NCI-H345 treated with DMSO at 0.1 percent for 48 hours (cell line): Measurements from ENCODE around the gene SLC12A8.

ENCODE experiments used
- DNase-seq: peaks from one replicate; lab custom pipeline; 2025; ENCODE audit not compliant: unreplicated experiment; lab: John Stamatoyannopoulos, UW

The SLC12A8 gene

DNA sequence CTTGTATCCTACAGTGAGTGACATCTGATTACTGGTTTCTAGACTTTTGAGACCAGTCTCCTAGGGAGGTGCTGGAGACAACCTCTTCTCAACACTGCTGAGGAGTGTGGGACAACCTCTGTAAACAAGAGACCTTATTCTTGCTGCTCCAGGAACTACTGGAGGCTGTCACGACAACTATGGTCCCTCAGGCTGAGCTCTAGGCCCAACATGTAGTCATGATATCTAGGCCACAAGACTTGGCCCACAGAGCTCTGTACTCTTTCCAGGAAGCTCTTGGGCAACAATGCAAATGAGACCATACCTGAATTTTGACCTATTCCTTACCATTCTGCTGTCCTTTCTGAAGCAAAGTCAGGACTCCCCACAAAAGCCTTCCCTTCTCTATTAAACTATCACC, 132.5 kb downstream of the SLC12A8 start:
- DNase-seq = no peak

GRCh38 chr3:125079675-125080045, 132.9 kb downstream of the SLC12A8 start:
- no peak for DNase-seq

DNA sequence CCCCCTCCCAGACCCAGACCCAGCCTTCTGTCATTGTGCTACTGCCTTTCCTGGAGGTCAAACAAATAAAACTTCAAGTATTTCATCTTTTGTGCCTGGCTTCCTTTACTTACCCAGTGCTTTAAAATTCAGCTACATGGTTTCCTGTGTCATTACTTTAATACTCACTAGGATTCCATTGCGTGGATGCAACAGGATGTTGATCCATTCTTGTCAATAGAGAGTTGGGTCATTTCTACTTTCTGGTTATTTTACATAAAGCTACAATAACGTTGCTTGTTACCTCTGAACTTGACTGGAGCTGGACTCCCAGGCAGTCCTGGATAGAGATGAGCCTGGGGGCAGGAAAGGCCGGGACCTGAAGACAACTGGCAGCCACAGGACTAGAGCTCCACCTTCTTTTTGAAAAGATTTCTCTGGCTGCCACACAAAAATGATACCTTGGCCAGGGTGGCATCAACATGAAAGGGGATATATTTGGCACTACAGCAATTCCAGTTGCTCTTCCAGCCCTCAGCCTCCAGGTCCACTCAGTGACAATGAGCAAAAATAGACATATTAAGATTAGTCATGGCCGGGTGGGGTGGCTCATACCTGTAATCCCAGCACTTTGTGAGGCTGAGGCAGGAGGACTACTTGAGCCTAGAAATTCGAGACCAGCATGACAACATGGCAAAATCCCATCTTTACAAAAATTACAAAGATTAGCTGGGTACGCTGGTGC, 133.4 kb downstream of the SLC12A8 start:
- DNase-seq = no peak

DNA sequence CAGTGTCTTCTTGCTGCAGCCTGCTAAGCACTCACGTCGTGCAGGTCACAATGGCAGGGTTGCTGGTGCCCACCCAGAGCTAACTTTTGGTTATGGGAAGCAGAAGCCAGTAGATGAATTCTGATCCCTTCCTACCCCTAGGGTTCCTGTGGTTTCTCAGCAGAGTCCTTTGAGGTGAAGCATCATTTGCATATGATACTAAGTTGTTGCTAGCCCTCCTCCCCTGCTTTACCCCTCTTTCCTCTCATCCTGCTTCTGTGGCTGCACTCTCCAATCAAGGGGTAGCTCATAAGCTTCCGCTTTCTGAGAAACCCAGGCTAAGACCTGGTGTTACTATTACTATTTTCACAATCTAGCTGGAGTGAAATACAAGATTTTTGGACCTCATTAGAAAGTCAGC, 134.7 kb downstream of the SLC12A8 start:
- DNase-seq = no peak

- DNase-seq = no peak
These were observed 136.1 kb downstream of the SLC12A8 start for GRCh38 chr3:125076464-125076863.

DNA sequence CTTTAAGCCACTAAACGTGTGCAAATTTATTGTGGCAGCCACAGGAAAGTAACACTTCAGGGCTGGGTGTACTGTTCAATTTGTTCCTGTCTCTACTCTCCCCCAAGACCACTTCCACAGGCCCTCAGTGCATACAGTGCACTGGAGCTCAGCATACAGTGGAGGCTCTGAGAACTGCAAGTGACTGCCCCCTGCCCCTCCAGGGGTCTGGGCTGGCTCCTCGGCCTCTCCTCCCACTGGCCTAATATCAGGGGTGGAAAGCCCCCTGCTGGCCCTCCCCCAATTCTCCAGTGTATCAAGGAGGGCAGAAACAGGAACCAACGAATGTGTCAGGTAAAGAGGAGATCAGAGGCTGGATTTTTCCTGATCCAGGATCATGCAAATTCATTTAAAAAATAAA, 136.8 kb downstream of the SLC12A8 start:
- no peak for DNase-seq

DNA sequence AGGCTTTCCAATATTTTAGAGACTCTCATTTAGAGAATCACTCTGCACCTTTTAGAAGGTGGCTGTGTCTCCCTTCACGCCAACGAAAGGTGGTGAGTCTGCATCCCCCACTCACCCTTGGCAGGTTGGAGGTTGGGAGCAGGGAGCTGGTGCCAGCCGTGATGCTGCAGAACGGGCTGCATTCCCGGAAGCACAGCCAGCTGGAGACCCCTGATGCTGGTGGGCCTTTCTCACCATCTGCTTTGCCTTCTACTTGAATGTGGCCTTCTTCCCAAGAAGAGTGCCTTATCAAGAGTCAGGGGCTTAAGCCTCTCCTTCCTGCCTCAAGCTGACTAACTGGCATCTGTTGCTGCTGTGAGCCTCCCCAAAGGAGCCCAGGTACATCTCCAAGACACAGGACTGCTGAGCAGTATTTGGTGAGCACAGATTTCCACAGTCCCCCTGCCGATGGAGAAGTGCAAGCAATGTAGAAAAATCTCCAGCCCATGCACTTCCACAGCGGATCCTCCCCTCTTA, 139.1 kb downstream of the SLC12A8 start:
- DNase-seq = no peak

DNA sequence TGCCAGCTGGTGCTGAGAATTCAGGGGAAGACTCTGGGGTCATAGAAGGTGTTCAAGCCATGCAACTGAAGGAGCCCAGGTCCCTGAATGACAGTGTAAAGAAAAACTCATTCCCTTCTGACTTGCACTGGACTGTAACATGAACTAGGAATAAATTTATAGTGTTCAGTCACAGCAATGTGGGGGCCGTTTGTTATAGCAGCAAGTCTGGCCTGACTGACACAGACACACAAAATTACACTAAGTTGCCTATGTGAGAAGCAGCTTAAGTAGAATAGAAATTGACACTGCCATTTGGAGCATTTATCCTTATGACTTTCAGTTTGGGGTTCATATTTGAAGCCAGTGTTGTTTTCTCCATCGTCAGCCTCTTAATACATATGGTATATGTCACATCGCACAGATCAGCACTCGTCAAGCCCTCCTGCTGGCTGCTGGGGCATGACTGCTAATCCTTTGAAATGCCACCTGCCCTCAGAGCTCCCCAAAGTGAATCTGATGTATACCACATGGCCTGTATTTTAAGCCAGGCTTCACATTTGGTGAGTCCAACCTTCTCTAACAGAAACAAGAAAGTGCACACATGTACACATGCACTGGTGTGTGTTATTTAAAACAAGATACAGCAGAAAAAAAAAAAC, 139.7 kb downstream of the SLC12A8 start:
- no peak for DNase-seq

GRCh38 chr3:125072301-125072700, 140.2 kb downstream of the SLC12A8 start:
- DNase-seq = no peak

GRCh38 chr3:125069968-125070745, 142.4 kb downstream of the SLC12A8 start:
- DNase-seq = no peak

DNA sequence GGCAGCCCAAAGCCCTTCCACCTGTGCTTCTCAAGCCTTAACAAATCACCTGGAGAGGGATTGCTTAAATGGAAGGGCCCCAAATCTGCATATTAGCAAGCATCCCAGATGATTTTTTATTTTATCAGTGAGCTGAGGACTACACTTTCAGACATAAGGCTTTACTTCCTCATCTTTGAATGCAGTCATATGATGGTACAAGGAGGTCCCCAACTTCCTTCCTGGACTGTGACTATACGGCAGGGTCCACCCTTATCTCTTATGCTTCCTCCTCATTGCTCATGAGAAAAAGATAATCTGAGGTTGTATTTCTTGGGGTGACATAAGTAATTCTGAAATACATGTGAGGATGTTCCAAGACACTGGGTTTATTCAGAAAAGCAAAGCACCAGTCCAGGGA, 143.1 kb downstream of the SLC12A8 start:
- no peak for DNase-seq

DNA sequence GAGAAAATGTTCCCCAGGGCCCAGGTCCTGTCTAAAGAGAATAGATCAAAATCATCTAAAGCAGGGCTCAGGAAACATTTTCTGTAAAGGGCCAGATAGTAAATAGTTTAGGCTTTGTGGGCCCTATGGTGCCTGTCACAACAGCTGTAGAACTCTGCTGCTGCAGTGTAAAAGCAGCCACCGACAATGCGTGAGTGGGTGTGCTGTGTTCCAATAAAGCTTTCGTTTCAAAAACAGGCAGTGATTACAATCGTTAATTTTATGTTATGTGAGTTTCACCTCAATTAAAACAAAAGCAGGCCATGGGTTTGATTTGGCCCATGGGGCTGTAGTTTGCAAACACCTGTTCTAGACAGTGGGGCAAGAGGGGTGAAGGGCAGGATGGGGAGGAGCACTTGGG, 144.3 kb downstream of the SLC12A8 start:
- DNase-seq = no peak

DNA sequence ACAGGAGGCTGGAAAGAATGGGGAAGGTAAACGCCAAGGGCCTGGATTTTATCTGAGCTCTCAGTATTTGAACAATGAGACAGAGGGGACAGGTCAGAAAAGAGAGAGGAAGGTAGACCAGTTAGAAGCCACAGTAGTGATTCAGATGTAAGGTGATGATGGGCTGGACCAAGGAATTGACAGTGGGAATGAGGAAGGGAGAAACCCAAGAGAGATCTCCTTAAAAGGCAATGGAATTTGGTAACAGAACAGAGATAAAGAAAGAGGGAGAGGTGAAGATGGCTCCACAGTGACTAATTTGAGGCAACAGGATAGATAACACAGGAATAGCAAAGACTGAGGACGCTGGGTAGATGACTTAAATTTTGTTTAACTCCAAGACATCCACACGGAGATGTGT, 145.3 kb downstream of the SLC12A8 start:
- no peak for DNase-seq

DNA sequence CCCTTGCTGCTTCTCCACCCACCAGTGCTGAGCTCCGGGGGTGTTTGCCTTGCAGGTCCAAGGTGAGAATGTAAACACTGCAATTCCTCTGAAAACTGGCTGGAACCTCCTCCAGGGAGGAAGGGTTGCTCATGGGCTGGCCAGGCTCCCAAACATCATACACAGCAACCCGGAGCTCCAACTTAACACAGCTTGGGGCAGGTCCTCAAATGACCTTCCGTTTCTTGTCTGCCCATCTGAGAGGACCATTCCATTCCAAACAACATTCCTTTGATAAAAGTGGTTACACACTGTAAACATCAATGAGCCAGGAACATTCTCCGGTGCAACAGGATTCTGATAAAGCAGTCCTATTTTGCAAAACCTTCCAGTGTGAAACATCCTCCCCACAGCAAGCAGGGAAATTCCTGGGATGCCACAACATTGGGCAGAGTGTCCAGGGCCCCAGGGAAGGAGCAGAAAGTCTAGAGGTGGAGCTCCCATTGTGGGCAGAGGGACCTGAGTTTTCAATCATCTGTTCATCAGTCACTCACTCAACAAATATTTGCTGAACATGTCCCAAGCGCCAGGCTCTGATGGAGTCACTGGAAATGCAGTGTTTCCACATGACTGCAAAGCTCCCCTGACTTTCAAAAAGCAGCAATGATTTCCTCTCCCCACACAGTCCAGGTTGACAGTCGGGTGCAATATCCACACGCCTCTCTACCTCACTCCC, 149.5 kb downstream of the SLC12A8 start:
- no peak for DNase-seq

GRCh38 chr3:125061646-125062045, 150.9 kb downstream of the SLC12A8 start:
- no peak for DNase-seq

- DNase-seq = no peak
These were observed 151.4 kb downstream of the SLC12A8 start for GRCh38 chr3:125061170-125061569.

GRCh38 chr3:125059488-125060245, 152.9 kb downstream of the SLC12A8 start:
- no peak for DNase-seq

GRCh38 chr3:125058959-125059358, 153.6 kb downstream of the SLC12A8 start:
- DNase-seq = no peak

- DNase-seq = no peak
These were observed 154.0 kb downstream of the SLC12A8 start for GRCh38 chr3:125058529-125058928.

DNA sequence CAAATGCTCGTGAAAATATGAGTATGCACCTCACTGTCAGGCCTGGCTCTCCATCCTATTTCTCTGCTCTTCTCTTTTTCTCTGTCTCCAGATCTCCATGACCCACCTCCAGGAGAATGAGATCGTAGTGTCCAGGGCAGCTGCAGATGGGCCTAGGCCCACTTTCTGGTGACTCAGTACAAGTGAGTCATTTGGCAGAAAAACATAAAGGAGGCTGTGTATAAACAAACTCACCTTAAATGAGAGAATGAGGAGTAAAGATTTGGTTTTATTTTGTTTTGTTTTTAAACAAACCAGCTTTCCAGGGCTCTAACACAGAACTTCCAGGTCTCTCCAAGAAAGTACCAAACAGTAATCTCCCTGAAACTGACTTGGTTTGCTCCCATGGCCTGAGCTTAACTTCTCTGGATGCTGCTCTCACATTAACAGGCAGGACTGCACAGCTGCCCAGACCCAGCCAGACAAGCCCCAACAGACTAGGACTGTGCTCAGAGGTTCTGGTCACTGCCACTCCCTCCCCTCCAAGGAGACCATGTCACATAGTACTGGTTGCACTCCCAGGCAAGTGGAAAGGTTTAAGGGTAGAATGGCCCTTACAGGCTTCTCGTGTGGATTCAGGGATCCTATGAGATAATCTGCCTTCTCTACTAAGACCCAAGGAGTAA, 155.2 kb downstream of the SLC12A8 start:
- DNase-seq = no peak
